ENCODE measurements around the gene EPN2.
A peak's percentile ranks its signal among the peaks of the same experiment; 100 is the strongest.

EPN2 gene

DNA sequence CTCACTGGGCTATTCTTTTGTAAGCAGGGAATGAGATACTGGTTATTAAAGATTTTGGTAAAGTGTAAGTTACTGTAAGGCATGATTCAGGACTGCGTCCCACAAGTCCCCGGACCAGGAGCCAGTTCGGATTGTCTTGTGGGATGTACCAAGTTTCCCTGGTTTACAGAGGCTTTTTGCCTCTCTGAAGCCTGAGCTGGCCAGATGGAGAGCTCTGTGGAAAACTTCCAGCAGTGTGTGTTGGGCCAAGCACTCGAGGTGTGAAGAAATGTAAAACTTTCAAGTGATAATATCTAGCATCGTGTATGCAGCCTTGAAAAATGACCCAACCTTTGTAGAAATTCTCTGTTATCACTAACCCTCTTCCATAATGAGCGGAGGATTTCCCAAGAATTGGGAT lies 2.4 kb downstream of the EPN2 start:
- DNase-seq (ENCODE audit: low read depth in 2 of 2) = no peak

DNA sequence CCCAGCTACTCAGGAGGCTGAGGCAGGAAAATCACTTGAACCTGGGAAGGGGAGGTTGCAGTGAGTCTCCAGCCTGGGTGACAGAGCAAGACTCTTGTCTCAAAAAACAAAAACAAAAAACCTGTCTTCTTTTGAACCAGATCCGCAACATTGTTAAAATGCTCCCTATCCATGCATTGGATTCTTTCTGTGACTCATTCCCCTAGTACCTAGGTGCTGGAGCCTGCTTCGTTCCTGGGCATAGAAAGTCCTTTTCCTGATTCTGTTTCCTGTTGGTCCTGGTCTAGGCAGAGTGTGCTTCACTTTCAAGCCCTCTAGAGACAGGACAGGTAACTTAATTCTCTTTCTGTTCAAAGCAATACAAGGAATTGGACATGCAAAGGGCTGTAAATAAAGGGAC lies 5.2 kb downstream of the EPN2 start:
- DNase-seq (ENCODE audit: low read depth in 2 of 2) = no peak

DNA sequence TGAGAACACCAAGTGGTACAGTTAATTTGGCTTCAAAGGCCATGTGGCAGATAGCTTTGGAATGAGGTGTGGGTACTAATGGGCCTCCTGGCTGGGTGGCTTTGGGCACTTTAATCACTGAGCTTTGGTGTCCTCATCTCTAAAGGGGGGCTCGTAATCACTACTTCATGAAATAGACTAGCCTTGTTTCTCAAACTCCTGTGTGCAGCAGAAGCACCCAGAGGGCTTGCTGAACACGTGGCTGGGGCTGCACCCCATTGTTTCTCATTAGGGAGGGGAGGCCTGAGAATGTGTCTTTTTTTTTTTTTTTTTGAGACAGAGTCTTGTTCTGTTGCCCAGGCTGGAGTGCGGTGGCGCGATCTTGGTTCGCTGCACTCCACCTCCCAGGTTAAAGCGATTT lies 5.8 kb downstream of the EPN2 start:
- no peak for DNase-seq (ENCODE audit: low read depth in 2 of 2)

DNA sequence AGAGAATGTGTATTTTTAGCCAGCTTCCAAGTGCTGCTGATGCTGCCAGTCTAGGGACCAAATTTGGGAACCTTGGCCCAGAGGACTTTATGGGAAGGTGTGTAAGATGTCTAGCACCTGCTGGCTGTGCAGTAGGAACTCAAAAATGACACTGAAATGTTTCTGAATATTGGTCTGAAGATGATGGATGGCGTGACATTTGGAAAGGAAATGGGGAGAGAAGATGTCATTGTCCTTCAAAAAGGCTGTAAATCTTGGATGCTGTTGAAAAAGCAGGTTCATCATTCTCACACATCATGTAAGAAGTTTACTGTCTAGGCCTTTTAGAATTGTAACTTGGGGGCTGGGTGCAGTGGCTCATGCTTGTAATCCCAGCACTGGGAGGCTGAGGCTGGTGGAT lies 6.7 kb downstream of the EPN2 start:
- DNase-seq (ENCODE audit: low read depth in 2 of 2) = no peak

DNA sequence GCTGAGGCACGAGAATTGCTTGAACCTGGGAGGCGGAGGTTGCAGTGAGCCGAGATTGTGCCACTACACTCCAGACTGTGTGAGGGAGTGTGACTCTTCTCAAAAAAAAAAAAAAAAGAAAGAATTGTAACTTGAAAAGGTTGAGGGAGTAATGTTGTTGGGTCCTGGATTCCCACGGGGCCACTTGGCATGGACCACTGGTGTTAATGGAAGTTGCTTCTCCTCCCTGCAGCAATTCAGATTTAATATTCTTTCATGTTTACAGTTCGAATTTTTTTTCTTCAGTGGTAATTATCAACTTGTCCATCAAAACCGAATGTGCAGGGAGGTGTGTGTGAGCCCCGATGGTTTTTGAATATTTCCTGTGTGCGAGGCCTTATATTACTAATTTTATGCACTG lies 7.2 kb downstream of the EPN2 start:
- no peak for DNase-seq (ENCODE audit: low read depth in 2 of 2)

DNA sequence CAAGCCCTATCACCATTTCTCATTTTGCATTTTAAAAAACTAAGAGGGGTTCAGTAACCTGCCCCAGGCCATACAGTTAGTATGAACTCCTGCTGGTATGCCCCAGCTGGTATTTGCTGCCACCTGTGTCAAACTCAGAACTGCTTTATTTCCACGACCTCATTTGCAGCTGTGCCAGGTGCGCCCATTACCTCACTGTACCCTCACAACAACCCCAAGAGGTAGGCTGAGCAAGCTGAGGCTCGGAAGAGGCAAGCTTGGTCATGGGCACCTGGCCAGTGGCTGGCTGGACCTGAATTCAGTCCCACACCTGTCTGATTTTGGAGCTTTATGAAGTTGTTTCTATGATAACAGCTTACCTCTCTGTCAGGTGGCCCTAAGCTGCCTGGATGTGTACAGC lies 7.6 kb downstream of the EPN2 start:
- no peak for DNase-seq (ENCODE audit: low read depth in 2 of 2)

DNA sequence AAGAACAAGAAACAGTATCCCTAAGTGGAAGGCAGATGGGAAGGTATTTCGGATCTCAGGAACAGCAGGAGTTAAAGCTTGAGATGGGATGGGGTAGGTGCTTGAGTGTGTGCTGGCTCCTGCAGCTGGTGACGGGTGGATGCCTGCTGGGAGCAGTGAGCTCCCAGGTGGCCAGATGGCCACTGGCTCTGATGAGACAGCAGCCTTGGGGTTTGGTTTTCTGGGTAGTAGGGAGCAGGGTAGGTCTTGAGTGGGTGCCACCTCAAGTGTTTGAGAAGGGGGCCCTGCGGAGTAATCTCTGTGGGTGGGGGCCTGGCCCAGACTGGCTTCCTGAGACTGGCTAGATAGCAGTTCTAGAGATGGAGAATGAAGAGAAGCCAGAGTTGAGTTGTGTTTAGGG lies 10.3 kb downstream of the EPN2 start:
- DNase-seq (ENCODE audit: low read depth in 2 of 2) = no peak

DNA sequence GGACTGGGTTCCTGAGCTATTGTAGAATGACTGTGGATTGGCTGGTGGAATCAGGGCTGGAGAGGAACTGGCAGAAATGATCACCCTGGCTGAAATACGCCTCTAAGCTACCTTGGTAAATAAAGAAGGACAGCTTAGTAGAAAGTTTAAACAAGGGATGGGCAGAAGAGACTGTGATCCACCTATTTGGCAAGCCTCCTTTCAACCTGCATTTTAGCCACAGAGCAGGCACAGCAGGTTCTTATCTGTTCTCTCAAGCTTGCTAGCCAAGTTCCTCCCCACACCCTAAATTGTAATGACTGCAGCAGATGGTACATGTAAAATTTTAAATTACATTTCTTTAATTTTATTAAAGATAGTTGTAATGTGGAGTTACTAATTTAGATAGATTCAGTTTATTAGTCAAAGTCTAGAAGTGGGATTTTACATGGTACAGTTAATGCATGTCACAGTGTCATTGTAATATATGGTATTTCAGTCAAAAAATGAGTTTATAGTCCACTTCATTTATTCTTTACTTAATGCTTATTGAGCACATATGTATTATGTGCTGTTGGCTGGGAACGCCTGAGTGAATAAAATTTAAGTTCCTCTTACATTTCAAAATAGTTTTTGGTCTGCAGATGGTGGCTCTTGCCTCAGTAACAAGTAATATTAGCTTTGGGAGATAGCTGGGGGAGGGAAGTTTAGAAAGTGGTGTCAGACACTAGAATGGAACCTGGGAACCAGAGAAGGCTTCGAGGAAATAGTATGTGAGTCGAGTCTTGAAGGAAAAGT lies 11.2 kb downstream of the EPN2 start:
- DNase-seq (ENCODE audit: low read depth in 2 of 2) = no peak

DNA sequence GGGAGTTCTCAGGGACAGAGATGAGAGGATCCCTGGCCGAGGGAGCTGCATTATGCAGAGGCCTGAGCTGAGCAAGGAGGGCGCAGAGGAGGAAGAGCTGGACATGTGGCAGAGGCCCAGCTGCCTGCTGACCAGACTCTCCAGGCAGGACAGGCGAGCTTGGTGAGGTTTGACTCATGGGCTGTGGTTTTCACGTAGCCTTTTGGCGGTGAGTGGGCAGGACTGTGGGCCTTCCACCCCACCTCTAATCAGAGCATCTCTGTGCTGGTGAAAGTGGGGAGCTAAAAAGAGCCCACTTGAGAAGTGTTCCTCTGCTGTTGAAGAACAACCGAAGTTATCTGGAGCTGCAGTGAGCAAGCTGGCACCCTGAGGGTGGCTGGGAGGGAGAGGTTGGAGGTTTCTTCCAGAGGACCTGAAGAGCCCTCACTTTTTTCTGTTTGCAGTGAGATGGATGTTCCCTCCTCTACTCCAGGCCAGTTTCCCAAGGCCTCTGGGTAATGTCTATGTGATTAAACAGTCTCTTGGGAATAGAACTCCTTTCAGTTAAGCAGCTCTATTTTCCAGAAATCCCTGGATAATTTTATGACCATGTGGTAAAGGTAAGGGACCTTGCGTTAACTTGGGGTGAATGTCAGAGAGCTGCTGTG lies 11.9 kb downstream of the EPN2 start:
- no peak for DNase-seq (ENCODE audit: low read depth in 2 of 2)

DNA sequence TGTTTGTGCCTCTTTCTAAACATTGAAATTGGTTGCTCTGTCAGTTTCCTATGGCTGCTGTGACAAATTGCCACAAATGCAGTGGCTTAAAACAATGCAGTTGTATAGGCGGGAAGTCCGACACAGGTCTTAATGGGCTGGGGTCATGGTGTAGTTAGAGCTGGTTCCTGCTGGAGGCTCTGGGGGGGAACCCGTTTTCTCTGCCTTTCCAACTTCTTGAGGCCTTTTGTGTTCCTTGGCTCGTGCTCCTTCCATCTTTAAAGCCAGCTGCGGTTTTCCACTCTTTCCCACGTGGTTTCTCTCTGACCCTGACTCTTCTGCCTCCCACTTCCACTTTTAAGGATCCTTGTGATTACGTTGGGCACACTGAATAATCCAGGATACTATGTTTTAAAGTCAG lies 12.5 kb downstream of the EPN2 start:
- no peak for DNase-seq (ENCODE audit: low read depth in 2 of 2)

DNA sequence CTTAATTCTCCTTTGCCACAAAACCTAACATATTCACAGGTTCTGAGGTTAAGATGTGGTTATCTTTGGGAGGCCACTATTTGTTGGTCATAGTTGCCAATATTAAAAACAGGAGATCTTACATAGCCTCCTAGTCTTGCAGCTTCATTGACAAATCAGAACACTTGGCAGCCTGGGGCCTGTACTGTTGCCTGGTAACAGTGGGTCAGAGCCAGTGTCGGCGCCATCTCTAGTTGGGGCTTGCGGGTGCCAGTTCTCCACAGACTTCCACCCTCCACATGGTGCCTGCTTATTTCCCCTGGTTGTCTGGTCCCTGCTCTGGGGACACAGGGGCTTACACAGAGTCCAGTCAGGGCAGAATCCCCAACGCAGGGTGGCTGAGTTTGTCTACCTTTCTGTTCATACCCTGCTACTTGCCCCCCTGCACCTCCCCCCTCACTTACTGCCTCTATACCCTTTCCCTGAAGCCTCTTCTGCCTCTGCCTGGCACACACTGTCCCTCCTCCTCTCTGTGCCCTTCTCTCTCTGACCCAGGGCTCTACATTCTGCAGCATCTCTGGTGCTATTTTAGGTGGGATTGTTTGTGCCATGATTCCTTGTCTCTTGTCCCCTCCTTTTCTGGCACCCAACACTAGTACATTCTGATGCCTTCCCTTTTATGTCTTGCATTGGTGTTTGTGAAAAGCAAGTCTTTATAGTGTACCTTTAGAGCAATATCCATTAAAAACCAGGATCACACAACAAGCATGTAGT lies 13.4 kb downstream of the EPN2 start:
- DNase-seq (ENCODE audit: low read depth in 2 of 2) = no peak

DNA sequence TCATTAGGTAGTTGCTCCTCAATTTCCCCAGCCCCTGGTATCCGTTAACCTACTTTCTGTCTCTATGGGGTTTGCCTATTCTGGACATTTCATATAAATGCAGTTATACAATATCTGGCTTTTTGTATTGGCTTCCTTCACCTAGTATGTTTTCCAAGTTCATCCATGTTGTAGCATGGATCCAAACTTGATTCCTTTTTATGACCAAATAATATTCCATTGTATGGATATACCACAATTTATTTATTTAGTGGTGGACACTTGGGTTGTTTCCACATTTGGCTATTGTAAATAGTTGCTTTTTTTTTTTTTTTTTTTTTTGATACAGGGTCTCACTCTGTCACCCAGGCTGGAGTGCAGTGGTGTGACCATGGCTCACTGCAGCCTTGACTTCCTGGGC lies 15.9 kb downstream of the EPN2 start:
- DNase-seq (ENCODE audit: low read depth in 2 of 2) = no peak

DNA sequence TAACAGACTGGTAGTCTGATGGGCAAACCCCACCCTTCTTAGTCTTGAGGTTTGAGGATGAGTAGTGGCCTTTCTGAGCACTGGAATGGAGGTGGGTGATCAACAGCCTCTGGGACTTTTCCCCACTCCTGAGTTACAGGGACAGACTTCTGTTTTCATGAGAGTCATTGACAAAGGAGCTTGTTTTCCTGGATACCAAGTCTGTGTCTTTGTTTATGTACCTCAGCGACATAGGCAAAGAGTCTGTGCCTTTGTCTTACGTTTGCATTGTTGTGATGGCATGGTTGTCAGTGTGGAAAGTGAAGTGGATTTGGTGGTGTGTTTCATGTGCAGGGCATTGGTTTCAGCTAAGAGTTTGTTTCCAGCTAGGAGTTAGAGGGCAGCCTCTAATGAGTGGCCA lies 17.5 kb downstream of the EPN2 start:
- DNase-seq (ENCODE audit: low read depth in 2 of 2) = no peak

DNA sequence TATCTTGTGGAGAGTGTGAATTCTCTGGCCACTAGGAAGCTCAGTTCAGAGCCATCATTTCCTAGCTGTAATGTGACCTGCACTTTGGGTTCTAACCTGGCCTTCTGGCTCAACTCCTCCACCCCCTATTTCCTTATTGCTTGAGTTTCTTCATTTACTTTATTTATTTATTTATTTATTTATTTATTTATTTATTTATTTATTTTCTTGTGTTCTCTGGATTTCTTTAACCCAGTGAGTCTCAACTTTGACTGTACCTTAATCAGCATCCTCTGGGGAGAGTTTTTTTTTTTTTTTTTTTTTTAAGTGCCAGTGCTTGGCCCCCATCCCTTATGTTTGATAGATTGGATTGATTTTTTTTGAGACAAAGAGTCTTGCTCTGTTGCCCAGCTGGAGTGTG lies 18.1 kb downstream of the EPN2 start:
- DNase-seq (ENCODE audit: low read depth in 2 of 2) = no peak

DNA sequence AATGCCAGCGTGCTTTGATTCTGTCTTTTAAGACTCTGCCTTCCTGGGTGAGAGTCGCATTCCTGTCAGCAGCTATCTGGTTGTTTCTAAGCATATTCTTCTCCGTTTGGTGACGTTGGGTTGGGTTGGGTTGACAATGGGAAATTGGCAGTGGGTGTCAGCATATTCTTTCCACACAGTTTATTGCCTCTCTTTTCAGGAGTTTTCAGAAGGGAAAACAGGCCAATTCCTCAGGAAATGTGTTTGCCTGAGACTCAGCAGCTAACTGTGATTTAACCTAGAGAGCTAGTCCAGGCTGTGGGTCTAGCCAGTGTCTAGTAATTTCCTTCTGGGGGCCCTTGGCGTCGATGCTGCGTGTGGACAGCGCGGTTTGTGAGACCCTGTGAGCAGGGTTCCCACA lies 21.2 kb downstream of the EPN2 start:
- no peak for DNase-seq (ENCODE audit: low read depth in 2 of 2)

DNA sequence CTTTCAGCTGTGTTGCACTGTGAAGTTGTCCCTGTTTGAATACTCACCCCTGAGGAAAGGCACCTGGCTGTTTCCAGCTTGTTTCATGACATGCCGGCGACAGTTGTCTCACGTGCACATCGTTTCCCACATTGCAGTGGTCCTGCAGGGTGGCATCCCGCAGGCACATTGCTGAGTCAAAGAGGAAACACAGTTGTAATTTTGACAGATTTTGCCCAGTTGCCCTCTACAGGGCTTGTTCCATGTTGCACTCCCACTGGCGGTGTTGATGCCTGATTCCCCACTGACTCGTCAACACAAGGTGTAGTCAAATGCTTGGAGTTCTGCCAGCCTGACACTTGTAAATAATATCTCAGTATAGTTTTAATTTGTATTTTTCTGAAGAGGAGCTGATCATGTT lies 23.8 kb downstream of the EPN2 start:
- no peak for DNase-seq (ENCODE audit: low read depth in 2 of 2)

DNA sequence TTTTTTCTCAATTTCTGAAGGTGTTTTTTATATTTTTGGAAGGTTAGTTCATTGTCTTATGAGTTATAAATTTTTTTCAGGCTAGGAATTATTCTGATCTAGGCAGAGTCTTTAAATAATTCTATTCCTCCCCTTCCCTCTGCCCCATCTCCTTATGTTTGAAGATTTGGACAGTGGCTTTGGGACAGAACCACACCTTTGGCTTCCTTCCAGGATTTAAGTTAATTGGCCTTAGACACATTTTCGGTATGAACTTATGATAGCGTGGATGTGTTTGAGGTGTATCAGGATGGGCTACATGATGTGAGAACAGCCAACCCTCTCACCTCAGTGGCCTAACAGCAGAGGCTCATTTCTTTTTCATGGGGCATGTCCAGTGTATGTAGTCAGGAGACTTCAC lies 24.3 kb downstream of the EPN2 start:
- no peak for DNase-seq (ENCODE audit: low read depth in 2 of 2)

DNA sequence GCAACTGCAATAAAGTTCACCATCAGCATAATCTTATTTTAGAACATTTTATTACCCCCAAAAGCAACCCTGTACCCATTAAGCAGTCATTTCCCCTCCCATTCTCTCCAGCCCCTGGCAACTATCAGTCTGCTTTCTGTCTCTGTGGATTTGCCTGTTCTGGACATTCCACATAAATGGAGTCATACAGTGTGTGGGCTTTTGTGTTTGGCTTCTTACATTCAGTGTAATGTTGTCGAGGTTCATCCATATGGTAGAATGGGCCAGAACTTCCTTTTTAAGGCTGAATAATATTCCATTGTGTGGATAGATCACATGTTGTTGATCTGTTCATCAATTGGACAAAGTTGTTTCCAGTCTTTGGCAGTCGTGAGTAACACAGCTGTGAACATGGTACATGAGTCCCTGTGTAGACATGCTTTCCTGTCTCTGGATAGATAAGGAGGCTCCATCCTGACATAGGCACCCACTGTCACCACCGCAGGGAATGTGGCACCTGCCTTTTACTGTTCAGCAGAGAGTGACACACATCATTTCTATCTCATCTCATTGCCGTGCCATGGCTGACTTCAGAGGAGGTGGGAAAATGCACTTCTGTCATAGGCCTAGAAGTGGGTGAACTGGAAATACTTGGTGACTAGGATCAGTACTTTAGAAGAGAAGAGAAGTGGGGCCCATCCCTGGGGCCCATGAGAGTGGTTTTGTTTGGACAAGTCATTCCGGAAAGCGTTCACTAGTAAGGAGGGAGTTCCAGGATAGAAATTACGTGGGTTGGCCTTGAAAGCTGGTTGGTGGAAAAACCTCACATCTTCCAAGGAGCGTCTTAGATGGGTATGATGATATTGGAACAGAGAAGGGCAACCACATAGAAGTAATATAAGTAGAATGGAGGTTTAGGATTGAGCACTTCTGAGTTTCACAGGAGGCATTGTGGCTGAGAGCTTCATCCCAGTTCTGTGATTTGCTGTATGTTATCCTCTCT lies 25.8 kb downstream of the EPN2 start:
- DNase-seq (ENCODE audit: low read depth in 2 of 2) = peak in 1 of 2 donors; percentile 23

DNA sequence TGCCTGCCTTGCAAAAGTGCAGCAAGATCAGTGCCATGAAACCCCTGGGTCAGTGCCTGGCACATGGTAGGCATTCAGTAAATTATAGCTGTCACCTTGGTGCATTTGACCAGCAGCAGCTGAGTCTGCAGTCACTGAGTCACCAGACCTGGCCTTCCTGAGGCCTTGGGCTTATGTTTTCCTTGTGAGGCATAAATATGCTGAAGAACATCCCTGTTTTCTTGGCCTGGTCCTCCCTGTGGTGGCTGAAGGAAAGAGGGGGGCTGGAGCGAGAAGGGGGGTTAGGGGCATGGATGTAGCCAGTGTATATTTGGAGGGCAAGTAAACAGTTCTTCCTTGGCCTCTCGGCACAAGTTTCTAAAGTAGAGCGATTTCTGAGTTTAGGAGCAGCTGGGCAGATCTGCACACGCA lies 26.5 kb downstream of the EPN2 start:
- no peak for DNase-seq (ENCODE audit: low read depth in 2 of 2)

DNA sequence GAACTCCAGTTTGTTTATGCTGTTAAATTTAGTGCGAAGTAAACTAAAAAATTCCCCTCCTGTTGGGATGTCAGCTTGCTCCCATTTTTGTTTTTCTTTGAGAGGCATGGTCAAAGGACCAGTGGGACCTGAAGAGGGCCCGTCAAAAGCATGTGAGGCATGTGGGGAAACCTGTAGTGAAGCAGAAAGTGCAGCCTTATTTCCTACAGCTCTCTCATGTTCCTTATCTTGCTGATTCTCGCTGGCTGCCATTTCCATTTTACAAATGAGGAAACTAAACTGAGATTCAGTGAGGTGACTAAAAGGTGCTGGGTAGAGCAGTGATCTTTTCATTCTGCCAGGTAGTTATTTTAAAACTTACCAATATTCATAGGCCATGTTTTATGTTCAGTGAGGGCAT lies 27.1 kb downstream of the EPN2 start:
- DNase-seq (ENCODE audit: low read depth in 2 of 2) = no peak

DNA sequence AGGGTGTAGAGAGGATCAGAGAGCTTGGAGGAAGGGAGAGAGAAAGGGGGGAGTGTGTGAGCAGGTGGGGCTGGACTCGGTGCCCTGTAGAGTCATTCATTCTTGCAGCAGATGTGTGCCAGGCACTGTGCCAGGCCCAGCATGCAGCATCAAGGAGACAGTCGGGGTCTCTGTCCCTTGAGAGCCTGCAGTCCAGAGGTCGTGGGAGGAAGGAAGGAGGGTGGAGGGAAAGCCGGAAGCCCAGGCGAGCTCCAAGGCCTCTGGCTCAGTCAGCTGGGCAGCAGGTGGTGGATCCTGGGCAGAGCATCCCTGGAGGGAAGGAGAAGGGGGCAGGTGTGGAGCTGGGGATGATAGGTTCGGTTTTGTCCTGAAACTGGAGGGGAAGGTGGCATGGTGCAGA lies 27.5 kb downstream of the EPN2 start:
- DNase-seq (ENCODE audit: low read depth in 2 of 2) = no peak

DNA sequence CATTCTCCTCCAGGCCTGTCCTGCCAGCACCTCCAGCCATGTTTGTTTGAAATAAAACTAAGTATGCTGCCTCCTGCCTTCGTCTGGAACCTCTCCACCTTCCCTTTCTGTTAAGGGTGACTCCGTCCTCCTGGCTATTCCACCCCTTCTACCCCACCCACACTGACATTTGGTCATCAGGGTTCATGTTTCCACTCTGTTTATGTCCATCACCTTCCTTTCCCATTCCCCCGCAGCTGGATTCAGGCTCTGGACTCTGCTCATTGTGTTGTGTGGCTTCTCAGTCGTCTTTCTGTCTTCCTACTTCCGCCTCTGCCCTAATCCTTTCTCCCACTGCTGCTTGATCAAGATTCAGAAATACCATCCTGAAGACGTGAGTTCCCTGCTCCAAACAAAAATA lies 28.6 kb downstream of the EPN2 start:
- no peak for DNase-seq (ENCODE audit: low read depth in 2 of 2)

Measured in stimulated activated CD4-positive, alpha-beta T cell treated with anti-CD3 and anti-CD28 coated beads, Interleukin-4, amount 100 ng/mL, for 48 hours (primary cell).